GM06990 (cell line): Measurements from ENCODE around the gene GNAQ.

Experiments used
- DNase-seq: peaks from one replicate; pipeline ENCODE4 v3.0.0-alpha.2; 2011; ENCODE audit not compliant: insufficient read length; ENCODE audit errors: extremely low read depth
- H3K27me3 ChIP-seq: replicated peaks from 2 replicates; pipeline ENCODE4 v1.6.0; 2011; ENCODE audit warnings: low read length; ENCODE audit not compliant: control insufficient read depth, insufficient read depth
- H3K36me3 ChIP-seq: 2 replicates; pipeline ENCODE4 v1.5.1; 2011; ENCODE audit warnings: low read length; ENCODE audit not compliant: control insufficient read depth, insufficient read depth
- H3K4me3 ChIP-seq: replicated peaks from 2 replicates; pipeline ENCODE4 v1.5.1; 2011; ENCODE audit warnings: low read depth, mild to moderate bottlenecking, control low read depth, low read length
- TF ChIP-seq, protein P1 (sequence below): IDR thresholded peaks from 2 replicates; pipeline ENCODE4 v1.5.1; 2011; ENCODE audit warnings: low read length, control low read depth, mild to moderate bottlenecking, inconsistent platforms; ENCODE audit not compliant: insufficient read depth, poor library complexity, severe bottlenecking

GNAQ gene

GRCh38 chr9:78015241-78015640 is 16.4 kb downstream of the GNAQ start:
- no peaks in the 10 kb centered on the region for H3K27me3 ChIP-seq
- H3K4me3 ChIP-seq, result no peak overlapping the region
- TF ChIP-seq, protein P1, sequence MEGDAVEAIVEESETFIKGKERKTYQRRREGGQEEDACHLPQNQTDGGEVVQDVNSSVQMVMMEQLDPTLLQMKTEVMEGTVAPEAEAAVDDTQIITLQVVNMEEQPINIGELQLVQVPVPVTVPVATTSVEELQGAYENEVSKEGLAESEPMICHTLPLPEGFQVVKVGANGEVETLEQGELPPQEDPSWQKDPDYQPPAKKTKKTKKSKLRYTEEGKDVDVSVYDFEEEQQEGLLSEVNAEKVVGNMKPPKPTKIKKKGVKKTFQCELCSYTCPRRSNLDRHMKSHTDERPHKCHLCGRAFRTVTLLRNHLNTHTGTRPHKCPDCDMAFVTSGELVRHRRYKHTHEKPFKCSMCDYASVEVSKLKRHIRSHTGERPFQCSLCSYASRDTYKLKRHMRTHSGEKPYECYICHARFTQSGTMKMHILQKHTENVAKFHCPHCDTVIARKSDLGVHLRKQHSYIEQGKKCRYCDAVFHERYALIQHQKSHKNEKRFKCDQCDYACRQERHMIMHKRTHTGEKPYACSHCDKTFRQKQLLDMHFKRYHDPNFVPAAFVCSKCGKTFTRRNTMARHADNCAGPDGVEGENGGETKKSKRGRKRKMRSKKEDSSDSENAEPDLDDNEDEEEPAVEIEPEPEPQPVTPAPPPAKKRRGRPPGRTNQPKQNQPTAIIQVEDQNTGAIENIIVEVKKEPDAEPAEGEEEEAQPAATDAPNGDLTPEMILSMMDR, result no peak
- DNase-seq, result no peak
- H3K36me3 ChIP-seq, result no peaks in the 10 kb centered on the region

DNA sequence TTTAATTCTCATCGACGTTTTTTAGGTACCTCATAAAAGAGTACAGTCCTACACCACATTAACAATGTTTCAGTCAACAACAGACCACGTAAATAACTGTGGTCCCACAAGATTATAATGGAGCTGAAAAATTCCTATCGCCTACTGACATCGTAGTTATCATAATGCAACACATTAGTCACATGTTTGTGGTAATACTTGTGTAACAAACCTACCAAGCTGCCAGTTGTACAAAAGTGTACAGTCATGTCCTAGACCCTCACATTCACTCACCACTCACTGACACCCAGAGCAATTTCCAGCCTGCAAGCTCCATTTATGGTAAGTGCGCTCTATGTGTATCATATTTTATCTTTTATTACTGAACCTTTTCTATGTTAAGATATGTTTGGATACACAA is 16.8 kb downstream of the GNAQ start:
- Histone ChIP-seq H3K36me3 (no peaks in the 10 kb centered on the region), H3K4me3 (no peak overlapping the region), H3K27me3 (no peaks in the 10 kb centered on the region)
- no peak for DNase-seq
- TF ChIP-seq, protein P1, result no peak

DNA sequence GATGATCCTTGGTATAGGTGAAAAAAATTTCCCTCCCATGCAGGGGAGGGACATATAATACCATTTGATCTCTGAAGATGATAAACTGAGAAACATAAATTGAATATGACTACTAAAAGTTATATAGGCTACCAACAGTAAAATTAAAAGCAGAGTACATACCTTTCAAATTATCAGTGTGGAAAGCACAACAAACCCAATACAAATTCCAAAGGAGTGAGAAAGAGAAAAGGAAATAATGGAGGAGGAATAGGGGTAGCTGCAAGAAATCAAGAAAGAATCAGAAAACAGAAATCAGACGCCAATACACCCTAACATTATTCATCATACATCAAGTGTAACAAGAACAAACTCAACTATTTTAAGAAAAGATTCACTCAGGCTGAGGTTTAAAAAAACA is 17.7 kb downstream of the GNAQ start:
- no peak for DNase-seq
- Histone ChIP-seq H3K4me3 (no peak overlapping the region), H3K36me3 (no peaks in the 10 kb centered on the region), H3K27me3 (no peaks in the 10 kb centered on the region)
- TF ChIP-seq, protein P1, result no peak

GRCh38 chr9:78011049-78011448 is 20.6 kb downstream of the GNAQ start:
- no peak for DNase-seq
- Histone ChIP-seq H3K27me3 (no peaks in the 10 kb centered on the region), H3K36me3 (no peaks in the 10 kb centered on the region), H3K4me3 (no peak overlapping the region)
- TF ChIP-seq, protein P1, result no peak

DNA sequence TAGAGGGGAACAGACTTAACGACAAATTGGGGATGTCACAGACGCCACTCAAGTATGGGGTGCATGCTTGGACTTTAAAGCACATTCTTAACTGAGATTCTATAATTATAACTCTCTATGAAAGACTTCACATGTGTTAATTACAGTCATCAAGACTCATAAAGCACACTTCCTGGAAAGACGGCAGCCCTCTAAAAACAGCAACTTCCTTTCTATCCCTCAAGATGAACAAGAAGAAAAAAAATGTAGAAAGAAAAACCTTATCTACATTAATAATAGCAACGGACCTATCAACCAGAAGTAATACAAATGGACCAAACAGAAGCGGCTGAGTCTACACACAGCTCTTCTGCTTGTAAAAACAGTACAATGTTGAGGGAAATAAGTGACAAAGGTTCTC is 21.2 kb downstream of the GNAQ start:
- Histone ChIP-seq H3K27me3 (no peaks in the 10 kb centered on the region), H3K4me3 (no peak overlapping the region), H3K36me3 (no peaks in the 10 kb centered on the region)
- DNase-seq, result no peak
- TF ChIP-seq, protein P1, result no peak

DNA sequence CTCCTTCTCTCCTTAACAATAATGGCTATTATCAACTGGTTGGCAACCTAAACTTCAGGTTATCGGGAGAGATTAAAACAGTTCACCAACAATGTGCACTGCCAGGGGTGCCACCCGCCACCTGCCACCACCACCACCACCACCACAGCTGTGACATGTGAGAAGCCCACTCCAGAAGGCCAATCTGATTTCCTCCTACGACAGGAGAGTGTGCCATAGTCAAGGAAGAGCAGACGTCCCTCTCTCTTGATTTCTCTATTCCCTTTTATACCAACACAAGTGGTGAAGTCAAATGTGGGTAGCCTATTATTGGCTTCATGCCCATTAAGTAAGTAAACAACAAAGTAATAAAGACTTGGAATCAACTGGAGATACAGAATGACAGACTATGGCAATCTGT is 22.4 kb downstream of the GNAQ start:
- TF ChIP-seq, protein P1, result no peak
- Histone ChIP-seq H3K4me3 (no peak overlapping the region), H3K36me3 (no peaks in the 10 kb centered on the region), H3K27me3 (no peaks in the 10 kb centered on the region)
- DNase-seq, result no peak
